Activated CD8-positive, alpha-beta memory T cell treated with anti-CD3 and anti-CD28 coated beads, Interleukin-2, amount 50 U/mL, for 4 hours (primary cell): ENCODE data around the gene RPL27A.

Experiments used
- DNase-seq: peaks from one replicate; pipeline ENCODE4 v3.0.0-alpha.2; 2020

The RPL27A gene

DNA sequence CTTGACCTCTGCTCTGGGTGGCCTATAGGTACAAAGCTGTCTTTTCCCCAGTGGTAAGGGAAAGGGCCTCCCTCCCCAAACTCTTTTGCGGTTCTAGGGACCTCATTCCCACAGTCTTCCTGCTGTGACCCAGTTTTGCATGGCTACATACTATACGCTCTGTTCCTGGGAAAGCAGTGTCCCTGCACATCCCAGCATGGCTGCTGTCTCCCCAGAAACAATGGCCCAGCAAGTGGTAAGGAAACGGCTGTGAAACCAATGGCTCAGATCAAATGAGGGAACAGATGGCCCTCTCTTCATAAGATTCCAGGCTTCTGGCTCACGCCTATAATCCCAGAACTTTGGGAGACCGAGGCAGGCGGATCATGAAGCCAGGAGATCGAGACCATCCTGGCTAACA lies 41.1 kb downstream of the RPL27A start:
- no peak for DNase-seq

DNA sequence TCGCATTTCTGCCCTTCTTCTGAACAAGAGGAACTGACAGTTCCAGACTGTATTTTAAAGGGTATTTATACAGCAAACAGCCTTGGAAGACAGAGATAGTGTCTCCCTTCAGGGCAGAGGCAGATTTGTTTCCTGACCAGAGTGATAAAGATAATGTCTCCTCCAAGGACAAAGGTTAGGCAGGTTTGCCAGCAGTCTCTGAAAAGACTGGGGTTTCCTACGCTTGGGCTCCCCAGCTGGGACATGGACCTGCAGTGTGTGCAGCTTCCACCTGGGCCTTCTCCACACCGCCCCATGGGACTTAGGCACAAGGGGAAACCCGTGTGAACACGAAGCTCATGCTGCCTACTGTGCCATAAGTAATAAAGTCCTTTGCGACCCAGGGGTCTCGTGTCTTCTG lies 42.1 kb downstream of the RPL27A start:
- no peak for DNase-seq

DNA sequence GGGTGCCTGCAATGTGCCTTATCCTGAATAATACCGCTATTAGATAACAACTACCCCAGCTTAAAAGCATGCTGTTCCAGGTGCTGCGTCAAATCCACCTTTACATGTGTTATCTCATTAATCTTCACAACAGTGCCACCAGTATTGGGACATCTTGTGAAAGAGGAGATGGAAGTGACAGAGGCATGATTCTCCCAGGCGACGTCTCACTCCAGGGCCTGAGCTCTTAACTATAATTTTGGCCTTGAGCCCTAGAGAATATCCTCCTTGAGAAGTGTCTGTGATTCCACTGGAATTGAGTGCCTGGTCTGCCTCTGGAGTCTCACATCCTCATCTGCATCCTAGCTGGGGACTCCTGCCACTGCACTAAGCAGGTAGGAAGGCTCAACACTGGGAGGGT lies 43.8 kb downstream of the RPL27A start:
- DNase-seq, result no peak

DNA sequence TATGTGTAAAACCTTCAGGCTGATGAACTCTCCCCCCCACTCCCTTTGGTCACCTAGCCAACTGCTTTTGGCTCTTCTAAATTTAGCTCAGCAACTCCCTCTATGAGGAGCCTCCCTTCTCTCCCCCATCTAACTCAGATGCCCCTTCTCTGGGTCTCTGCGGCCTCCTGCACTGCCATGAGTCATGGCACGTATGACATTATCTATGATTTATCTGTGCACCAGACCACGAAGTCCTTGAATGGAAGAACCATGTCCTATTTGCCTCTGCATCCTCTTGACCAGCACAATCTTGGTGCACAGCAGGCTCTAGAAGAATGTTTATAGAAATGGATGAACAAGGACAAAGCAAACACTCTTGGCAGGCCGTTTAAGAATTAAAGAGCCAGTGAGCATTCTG lies 46.0 kb downstream of the RPL27A start:
- DNase-seq, result no peak

DNA sequence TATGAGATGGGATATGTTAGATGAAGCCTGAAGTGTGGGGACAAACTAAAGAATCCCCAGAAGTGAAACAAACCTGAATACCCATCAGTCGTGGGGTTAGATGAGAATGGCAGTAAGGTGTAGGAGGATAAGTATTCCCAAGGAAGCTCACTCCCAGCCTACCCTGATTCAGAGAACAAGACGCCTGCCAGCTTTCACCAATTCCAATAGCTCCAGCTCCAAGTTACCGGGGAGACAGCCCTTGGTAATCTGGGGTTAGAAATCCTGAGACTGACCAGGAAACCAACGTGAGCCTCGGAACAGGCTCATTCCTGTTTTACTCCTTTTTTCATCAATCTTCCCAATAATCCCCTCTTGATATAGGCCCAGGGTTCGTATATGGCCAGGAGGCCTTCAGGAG lies 46.5 kb downstream of the RPL27A start:
- no peak for DNase-seq

DNA sequence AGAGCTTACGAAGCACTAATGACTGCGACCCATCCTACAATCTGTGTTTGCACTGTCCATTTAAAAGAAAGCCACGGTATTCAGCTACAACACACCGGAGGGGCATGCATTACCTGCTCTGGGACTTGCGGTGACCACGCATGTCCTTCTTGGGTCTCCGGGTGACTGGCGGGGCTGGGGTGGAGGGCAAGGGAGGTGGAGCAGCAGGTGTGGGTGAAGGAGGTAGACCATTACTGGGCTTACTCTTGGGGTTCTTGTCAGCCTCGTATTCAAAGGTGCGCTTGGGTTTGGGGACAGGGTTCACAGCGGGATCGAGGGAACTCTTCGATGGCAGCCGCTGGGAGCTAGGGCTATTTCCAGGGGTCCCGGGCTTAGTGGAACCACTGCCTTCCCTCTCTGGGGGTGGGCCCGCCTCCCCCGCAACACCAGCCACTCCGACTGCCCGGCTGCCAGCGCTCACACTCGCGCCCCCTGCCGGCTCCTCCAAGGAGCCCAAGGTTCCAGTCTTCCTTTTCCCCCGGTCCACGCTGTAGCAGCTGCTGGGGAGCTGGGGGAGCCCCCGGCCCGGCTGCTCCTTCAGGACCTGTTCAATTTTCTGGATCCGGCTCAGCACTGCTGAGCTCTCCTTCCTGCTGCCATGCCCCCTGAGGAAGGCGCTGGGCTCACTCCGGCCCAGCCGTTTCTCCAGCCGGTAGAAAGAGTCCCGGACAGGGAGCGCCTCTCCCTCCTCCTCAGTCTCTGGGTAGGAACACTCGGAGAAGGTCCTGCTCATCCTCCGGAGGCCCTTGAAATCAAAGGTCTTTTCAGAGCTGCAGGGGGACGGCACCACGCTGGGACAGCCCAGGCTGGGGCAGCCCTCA lies 47.5 kb downstream of the RPL27A start:
- no peak for DNase-seq

DNA sequence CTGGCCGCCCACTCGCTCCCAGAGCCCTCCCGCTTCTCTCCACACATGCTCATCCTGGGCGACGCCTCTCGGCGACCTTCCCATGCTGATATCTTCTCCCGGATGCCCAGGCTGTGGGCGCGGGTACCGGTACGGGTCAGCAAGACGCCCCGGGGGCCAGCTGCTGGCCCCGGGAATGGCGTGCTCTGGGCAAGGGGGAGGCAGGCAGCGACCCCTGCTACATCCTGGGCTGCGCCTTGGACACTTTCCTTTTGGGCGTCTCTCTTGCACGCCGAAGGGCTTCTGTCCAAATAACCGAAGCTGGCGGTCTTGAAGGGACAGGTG lies 48.1 kb downstream of the RPL27A start:
- no peak for DNase-seq

DNA sequence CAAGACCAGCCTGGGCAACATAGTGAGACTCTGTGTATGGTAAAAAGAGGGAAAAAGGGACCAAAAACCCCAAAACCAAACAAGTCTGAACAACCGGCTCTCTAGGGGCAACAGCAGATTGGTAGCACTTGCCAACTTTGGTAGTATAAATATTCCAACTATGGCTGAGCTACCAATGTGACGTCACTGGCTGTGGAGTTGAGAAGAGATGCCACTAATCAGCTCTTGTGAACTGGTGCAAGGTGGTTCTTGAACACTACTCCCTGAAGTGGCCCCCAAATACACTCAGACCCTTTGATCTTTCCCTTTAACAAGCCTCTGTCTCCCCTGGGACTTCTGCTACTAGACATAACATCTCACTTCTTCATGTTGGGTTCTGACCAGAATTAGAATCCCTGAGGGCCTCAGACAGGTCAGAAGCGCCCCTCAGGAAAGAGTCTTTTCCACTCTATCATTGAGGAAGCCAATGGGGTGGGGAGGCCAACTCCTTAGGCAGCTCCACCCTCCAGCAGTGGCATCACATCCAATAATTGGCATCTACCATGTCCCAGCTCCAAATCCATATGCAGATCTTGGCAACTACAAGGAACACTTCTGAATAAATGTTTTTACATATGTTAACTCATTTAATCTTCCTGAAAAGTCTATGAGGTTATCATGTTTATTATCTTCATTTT lies 49.2 kb downstream of the RPL27A start:
- DNase-seq, result no peak

DNA sequence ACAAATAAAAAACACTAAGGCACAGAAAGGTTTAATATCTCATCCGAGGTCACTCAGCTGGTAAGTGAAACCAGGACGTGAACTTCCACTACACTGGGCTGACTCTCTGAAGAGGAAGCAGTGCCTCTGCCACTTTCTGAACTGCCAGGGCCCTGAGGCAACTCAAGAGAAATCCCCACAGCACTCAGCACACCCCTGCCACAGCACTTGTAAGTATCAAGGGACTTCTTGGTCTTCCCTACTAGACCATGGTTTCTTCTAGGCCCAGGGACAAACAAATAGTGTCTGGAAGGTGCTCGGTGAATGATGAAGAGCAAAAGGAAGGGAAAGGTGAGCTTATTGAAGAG lies 49.7 kb downstream of the RPL27A start:
- no peak for DNase-seq

DNA sequence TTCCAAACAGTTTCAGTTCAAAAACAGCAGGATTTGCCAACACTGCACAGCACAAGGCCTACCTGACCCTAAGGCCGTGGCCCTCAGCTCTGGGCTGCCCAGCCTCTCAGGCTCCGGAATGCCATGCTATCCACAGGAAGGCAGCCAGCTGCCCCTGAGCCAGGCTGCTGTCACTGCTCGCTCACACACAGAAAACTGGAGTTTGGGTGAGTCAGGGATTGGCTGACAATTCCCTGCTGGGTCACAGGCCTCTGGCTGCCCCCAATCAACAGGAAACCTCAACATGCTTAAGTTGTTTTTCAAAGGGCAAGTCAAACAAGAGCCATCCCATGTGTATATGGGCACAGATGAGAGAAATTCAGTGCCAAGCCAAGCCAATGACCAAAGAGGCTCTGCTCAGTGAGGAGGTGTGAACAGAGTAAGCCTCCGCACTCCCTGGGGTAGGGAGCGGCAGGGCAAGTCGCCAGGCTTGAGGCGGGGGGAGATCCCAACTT lies 50.2 kb downstream of the RPL27A start:
- DNase-seq, result no peak

DNA sequence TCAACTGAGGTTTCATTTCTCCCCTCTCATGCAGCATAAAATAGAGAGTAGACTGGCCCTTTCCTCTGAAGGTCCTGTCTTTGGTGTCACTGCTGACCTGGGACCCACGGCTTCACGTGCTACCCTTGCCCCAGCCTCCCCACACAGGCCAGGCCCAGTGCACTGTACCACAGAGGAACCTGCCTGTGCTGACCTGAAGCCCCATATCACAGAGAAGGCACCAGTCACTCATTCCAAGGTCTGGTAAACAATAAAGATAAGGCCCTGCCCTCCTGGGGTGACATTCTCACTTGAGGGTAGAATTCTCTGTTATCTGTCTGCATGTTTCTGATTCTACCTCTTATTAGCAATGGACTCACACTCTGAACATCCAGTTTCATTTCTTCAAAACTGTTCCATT lies 51.3 kb downstream of the RPL27A start:
- no peak for DNase-seq

DNA sequence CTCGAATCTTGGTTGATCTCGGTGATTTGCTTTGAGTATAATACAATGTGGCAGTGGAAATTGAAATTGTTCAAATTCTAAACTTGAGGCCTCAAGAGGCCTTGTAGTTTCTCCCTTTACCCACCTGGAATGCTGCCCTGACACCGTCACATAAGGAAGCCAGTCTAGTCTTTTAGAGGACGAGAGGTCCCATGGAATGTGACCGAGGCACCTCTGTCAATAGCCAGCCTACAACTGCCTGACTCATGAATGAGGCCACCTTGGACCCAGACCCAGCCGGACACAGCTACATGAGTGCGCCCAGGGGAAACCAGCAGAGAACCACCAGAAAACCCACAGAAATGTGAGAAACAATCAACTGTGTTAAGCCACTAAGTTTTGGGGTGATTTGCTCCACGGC lies 52.5 kb downstream of the RPL27A start:
- no peak for DNase-seq

DNA sequence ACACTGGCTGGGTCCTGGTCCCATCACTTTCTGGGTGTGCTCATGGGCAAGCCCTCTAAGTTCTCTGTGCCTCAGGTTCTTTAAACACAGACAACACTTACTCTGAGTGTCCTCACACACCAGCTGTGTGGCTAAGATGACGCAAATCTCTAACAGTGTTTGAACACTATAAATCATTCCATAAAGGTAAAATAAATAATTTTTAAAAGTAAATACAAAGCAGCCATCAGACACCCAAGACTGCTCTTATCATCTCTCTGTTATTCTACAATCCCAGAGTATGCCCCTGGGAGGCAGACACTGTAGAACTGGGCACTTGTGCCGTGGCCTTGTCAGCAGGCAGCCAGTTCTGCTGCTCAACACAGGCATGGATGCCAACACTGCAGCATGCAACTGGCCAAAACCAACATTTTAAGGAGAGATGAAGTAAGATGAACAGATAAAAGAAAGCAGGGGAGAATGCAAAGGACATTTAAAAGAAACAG lies 56.8 kb downstream of the RPL27A start:
- no peak for DNase-seq
